ENCODE results near the gene ARHGAP28. TPM values are rescaled to one million over a fixed set of nuclear protein-coding genes. Genes with fewer than 3 reads are reported as not detected.

Gene ARHGAP28
- total RNA-seq, 4 donors from 2014 or later, result 1.0 to 39.0 (median 8.7) TPM

- Histone ChIP-seq H3K9me3 (no peaks in the 10 kb centered on the region), H3K36me3 (no peaks in the 10 kb centered on the region), H3K4me3 (no peak overlapping the region), H3K27ac (peak overlapping the region; percentile 24 to 69), H3K27me3 (no peaks in the 10 kb centered on the region), H3K4me1 (no peaks in the 10 kb centered on the region)
- intact Hi-C loops (cut with DNase I; ENCODE audit: low total_unique reads), result no loop called here
- no peak for TF ChIP-seq POLR2A (IDR thresholded peaks at IDR 0.05)
- TF ChIP-seq, protein P1, sequence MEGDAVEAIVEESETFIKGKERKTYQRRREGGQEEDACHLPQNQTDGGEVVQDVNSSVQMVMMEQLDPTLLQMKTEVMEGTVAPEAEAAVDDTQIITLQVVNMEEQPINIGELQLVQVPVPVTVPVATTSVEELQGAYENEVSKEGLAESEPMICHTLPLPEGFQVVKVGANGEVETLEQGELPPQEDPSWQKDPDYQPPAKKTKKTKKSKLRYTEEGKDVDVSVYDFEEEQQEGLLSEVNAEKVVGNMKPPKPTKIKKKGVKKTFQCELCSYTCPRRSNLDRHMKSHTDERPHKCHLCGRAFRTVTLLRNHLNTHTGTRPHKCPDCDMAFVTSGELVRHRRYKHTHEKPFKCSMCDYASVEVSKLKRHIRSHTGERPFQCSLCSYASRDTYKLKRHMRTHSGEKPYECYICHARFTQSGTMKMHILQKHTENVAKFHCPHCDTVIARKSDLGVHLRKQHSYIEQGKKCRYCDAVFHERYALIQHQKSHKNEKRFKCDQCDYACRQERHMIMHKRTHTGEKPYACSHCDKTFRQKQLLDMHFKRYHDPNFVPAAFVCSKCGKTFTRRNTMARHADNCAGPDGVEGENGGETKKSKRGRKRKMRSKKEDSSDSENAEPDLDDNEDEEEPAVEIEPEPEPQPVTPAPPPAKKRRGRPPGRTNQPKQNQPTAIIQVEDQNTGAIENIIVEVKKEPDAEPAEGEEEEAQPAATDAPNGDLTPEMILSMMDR (IDR thresholded peaks at IDR 0.05), result no peak
- peak; percentile 42 to 67 for DNase-seq
These were observed 11.7 kb downstream of the ARHGAP28 start for GRCh38 chr18:6741232-6741663.

GRCh38 chr18:6741786-6742185, 12.3 kb downstream of the ARHGAP28 start:
- Histone ChIP-seq H3K27ac (peak overlapping the region; percentile 24 to 69), H3K36me3 (no peaks in the 10 kb centered on the region), H3K27me3 (no peaks in the 10 kb centered on the region), H3K4me3 (no peak overlapping the region), H3K9me3 (no peaks in the 10 kb centered on the region), H3K4me1 (no peaks in the 10 kb centered on the region)
- TF ChIP-seq POLR2A (IDR thresholded peaks at IDR 0.05), result no peak
- intact Hi-C loops (cut with DNase I; ENCODE audit: low total_unique reads), result no loop called here
- no peak for DNase-seq

DNA sequence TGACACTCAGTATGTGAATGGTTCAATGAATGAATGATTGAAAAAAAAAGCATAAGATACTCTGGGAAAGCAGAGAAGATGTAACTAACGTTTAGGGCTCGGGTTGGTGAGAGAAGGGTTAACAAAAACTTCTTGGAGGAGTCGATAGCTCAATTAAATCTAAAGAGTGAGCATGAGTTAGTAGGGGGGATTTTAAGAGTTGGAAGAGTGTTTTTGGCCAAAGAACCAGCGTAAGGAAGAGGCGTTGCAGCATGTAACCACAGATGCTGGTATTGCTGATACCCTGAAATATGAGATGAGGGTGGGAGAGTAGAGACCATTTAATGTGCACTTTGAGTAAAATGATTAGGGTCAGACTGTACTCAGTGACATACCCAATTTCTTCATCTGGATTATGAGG, 14.5 kb downstream of the ARHGAP28 start:
- no peak for DNase-seq
- TF ChIP-seq POLR2A (IDR thresholded peaks at IDR 0.05), result no peak
- TF ChIP-seq, protein P1 (IDR thresholded peaks at IDR 0.05), result no peak
- no peak overlapping the region for H3K4me3 ChIP-seq
- intact Hi-C loops (cut with DNase I; ENCODE audit: low total_unique reads), result no loop called here
- H3K36me3 ChIP-seq, result no peaks in the 10 kb centered on the region
- no peaks in the 10 kb centered on the region for H3K9me3 ChIP-seq
- H3K4me1 ChIP-seq, result no peaks in the 10 kb centered on the region
- H3K27me3 ChIP-seq, result no peaks in the 10 kb centered on the region
- H3K27ac ChIP-seq, result no peak overlapping the region

DNA sequence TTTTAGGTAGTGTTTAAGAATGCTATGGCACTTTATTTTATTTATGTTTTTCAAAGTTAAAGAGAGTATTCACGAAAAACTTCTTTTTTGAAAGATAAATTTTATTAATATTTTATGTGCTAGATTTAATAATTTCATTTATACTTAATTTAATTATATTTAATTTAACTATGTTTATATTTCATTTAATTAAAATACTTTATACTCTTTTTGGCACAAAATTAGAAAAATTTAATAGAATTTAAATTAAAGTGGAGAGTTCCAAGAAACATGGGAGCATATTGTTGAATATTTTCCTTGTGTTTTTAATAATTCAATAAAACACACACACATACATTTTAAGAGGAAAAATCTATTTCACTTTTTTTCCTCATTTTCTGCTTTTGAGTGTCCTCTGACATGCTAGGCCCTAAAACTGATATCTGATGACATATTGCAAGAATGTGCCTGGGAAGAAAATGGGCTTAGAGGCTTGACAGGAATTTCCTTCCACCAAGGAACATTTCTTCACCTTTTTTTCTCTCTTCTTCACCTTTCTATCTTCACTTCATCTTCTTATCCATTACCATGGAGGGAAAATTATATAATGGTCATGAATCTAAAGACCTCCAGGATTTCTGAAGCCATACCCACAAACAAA, 15.4 kb downstream of the ARHGAP28 start:
- Histone ChIP-seq H3K4me3 (no peak overlapping the region), H3K27ac (no peak overlapping the region), H3K27me3 (no peaks in the 10 kb centered on the region), H3K9me3 (no peaks in the 10 kb centered on the region), H3K4me1 (no peaks in the 10 kb centered on the region), H3K36me3 (no peaks in the 10 kb centered on the region)
- TF ChIP-seq POLR2A (IDR thresholded peaks at IDR 0.05), result no peak
- TF ChIP-seq, protein P1 (IDR thresholded peaks at IDR 0.05), result no peak
- DNase-seq, result no peak
- intact Hi-C loops (cut with DNase I; ENCODE audit: low total_unique reads), result no loop called here

- no peaks in the 10 kb centered on the region for H3K27me3 ChIP-seq
- no peaks in the 10 kb centered on the region for H3K36me3 ChIP-seq
- H3K4me3 ChIP-seq, result no peak overlapping the region
- no peak for TF ChIP-seq POLR2A (IDR thresholded peaks at IDR 0.05)
- TF ChIP-seq, protein P1 (IDR thresholded peaks at IDR 0.05), result no peak
- H3K9me3 ChIP-seq, result no peaks in the 10 kb centered on the region
- intact Hi-C loops (cut with DNase I; ENCODE audit: low total_unique reads), result no loop called here
- H3K4me1 ChIP-seq, result no peaks in the 10 kb centered on the region
- H3K27ac ChIP-seq, result no peak overlapping the region
- DNase-seq, result no peak
These were observed 16.1 kb downstream of the ARHGAP28 start for GRCh38 chr18:6745504-6746031.
